GM21526 (cell line): ENCODE results near the gene ZNRD2.
A peak's percentile ranks its signal among the peaks of the same experiment; 100 is the strongest.

Source experiments
- ATAC-seq: cut with Tn5 transposase; IDR thresholded peaks from one replicate; pipeline ENCODE4 v1.9.1; 2021; ENCODE audit warnings: moderate library complexity; ENCODE audit not compliant: unreplicated experiment, low FRiP score

ZNRD2 gene

GRCh38 chr11:65584723-65585171, 14.5 kb downstream of the ZNRD2 start:
- ATAC-seq: no peak

- ATAC-seq: no peak
Observed at GRCh38 chr11:65585396-65586246, 15.3 kb downstream of the ZNRD2 start.

GRCh38 chr11:65586247-65586630, 16.0 kb downstream of the ZNRD2 start:
- ATAC-seq: no peak

GRCh38 chr11:65586676-65587075, 16.4 kb downstream of the ZNRD2 start:
- no peak for ATAC-seq

- peak; percentile 68 for ATAC-seq
Observed at GRCh38 chr11:65588199-65589054, 18.1 kb downstream of the ZNRD2 start.

GRCh38 chr11:65589444-65590239, 19.4 kb downstream of the ZNRD2 start:
- ATAC-seq: no peak

GRCh38 chr11:65590240-65590738, 20.0 kb downstream of the ZNRD2 start:
- ATAC-seq: no peak

- no peak for ATAC-seq
Observed at GRCh38 chr11:65591939-65592857, 21.9 kb downstream of the ZNRD2 start.

GRCh38 chr11:65592858-65593517, 22.7 kb downstream of the ZNRD2 start:
- no peak for ATAC-seq

- no peak for ATAC-seq
Observed at GRCh38 chr11:65593518-65594414, 23.5 kb downstream of the ZNRD2 start.

GRCh38 chr11:65595131-65595530, 24.9 kb downstream of the ZNRD2 start:
- no peak for ATAC-seq

GRCh38 chr11:65595543-65596281, 25.4 kb downstream of the ZNRD2 start, which contains the start of gene KCNK7:
KCNK7 (minus strand) TSS chr11:65595800; CDS start chr11:65595772, 28 bp downstream.
- no peak for ATAC-seq

- no peak for ATAC-seq
Observed at GRCh38 chr11:65596520-65596919, 26.2 kb downstream of the ZNRD2 start.

GRCh38 chr11:65598258-65598699, 28.0 kb downstream of the ZNRD2 start:
- ATAC-seq: no peak

- no peak for ATAC-seq
Observed at GRCh38 chr11:65599216-65599954, 29.1 kb downstream of the ZNRD2 start.

GRCh38 chr11:65599955-65600246, 29.6 kb downstream of the ZNRD2 start:
- no peak for ATAC-seq

GRCh38 chr11:65604258-65604657, 34.0 kb downstream of the ZNRD2 start:
- no peak for ATAC-seq
